GM12875 (cell line): ENCODE results near the gene GALNT7.
"Not testable (repeated sequence)": the region's sequence is repeated elsewhere in the genome, so short reads cannot be mapped to it uniquely, and the experiment has no call there.

Source experiments
- H3K4me3 ChIP-seq: one replicate; pipeline ENCODE4 v1.5.1; 2011; ENCODE audit warnings: low read depth, low read length, control low read depth
- CTCF ChIP-seq: IDR thresholded peaks from 2 replicates; pipeline ENCODE4 v1.5.1; 2011; ENCODE audit warnings: low read depth, mild to moderate bottlenecking, control low read depth, inconsistent platforms, low read length, moderate library complexity, borderline replicate concordance; ENCODE audit not compliant: insufficient read depth

Gene GALNT7

GRCh38 chr4:173214661-173215060 lies 46.0 kb downstream of the GALNT7 start:
- no peak for TF ChIP-seq CTCF
- no peak overlapping the region for H3K4me3 ChIP-seq

DNA sequence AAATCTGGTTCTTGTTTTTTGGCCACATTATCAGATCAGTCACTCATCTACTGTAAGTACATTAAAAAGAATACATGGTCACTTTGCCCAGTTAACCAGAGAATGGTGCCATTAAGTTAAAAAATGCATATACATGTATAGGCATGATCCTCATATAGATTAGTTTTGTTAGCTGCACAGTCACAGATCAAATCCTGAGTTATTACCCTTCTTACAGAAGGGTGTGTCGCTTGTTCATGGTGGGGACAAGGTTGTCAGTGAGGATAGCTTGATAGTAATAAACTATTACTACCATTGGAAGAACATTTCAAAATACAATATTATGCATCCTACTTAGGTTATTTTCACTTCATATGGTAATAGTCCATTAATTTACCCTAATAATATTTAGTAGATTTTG lies 48.5 kb downstream of the GALNT7 start:
- H3K4me3 ChIP-seq, result no peak overlapping the region
- no peak for TF ChIP-seq CTCF

- no peak for TF ChIP-seq CTCF
- no peak overlapping the region for H3K4me3 ChIP-seq
Measured at GRCh38 chr4:173217727-173218126, 49.1 kb downstream of the GALNT7 start.

DNA sequence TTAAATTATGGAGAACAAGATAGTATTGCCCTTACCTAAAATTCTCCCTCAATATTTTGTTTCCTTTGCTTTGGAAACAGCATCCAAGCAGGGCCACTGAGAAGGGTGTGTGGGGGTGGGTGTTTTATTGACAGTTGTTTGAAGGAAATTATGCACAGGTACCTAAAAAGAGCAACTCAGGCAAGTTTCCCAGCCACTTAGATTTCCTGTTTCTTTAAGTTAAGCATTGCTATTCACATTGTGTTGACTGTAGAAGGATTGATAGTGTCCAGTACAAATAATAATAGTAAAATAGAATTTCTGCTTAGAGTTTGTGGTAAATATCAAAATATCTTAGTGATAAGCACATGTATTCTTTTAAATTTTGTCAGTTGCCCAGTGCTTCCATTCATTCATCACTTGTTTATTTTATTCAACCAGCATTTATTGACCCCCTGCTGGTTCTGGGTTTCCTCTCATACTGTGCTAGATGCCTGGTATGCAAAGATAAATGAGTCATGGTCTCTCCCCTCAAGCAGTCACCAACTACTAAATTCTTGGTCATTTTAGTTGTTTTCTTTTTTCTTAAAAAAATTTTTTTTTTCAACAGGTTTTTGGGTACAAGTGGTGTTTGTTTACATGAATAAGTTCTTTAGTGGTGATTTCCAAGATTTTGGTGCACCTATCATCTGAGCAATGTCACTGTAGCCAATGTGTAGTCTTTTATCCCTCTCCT lies 50.0 kb downstream of the GALNT7 start:
- no peak for TF ChIP-seq CTCF
- H3K4me3 ChIP-seq, result no peak overlapping the region

GRCh38 chr4:173219126-173219437 lies 50.5 kb downstream of the GALNT7 start:
- H3K4me3 ChIP-seq, result not testable (repeated sequence)

GRCh38 chr4:173223743-173224142 lies 55.1 kb downstream of the GALNT7 start:
- no peak for TF ChIP-seq CTCF
- no peak overlapping the region for H3K4me3 ChIP-seq

DNA sequence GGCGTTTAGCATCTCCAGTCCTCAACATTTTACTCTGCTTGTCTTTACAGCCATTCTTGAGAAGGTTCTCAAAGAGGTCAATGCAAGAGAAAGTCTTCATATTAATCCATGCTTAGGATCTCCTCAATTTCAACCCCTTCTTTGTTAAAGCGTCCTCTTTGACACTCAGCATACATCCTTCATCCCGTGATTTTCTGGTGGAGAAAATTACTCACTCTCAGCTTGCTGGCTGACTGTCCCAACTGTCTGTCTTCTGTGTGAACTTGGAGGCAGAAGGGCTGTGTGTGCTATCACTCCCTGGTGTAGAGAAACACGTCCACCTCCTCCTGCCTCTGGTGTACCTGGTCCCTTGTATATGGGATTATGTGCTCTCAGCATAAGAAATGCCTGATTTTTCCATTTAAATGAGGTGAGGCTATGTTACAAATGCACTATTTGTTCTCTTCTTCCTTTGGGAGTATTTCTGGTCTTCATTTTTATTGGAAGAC lies 57.8 kb downstream of the GALNT7 start:
- no peak for TF ChIP-seq CTCF
- H3K4me3 ChIP-seq, result no peak overlapping the region
